ENCODE measurements around the gene OSBPL8. TPM values are rescaled to one million over a fixed set of nuclear protein-coding genes. Genes with fewer than 3 reads are reported as not detected.
"Not testable (repeated sequence)": the region's sequence is repeated elsewhere in the genome, so short reads cannot be mapped to it uniquely, and the experiment has no call there.

OSBPL8 gene
- total RNA-seq, 1 donor from 2014 or later: 56.1 TPM

DNA sequence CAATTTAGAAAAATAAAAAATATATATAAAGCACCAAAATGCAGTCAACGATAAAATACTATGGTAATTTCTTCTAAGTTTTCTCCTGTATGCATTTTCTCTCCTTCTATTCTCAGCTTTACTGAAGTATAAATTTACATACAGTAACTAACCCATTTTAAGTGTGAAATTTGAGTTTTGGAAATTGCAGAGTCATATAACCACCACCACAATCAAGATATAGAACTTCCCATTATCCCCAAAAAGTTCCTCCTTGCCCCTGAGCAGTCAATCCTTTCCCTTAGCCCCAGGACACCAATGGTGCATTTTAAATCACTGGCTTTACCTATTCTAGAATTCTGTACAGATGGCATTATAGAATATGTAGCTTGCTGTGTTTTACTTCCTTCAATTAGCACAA lies 180.3 kb downstream of the OSBPL8 start:
- Mint-ChIP-seq H3K4me3 (no peak overlapping the region), H3K27ac (no peak overlapping the region), H3K36me3 (peaks cover 22% of the 10 kb centered on the region), H3K4me1 (ENCODE audit: unreplicated experiment) (no peaks in the 10 kb centered on the region), H3K9me3 (no peaks in the 10 kb centered on the region), H3K27me3 (no peaks in the 10 kb centered on the region)
- TF ChIP-seq, protein P1, sequence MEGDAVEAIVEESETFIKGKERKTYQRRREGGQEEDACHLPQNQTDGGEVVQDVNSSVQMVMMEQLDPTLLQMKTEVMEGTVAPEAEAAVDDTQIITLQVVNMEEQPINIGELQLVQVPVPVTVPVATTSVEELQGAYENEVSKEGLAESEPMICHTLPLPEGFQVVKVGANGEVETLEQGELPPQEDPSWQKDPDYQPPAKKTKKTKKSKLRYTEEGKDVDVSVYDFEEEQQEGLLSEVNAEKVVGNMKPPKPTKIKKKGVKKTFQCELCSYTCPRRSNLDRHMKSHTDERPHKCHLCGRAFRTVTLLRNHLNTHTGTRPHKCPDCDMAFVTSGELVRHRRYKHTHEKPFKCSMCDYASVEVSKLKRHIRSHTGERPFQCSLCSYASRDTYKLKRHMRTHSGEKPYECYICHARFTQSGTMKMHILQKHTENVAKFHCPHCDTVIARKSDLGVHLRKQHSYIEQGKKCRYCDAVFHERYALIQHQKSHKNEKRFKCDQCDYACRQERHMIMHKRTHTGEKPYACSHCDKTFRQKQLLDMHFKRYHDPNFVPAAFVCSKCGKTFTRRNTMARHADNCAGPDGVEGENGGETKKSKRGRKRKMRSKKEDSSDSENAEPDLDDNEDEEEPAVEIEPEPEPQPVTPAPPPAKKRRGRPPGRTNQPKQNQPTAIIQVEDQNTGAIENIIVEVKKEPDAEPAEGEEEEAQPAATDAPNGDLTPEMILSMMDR (conservative IDR thresholded peaks at IDR 0.05): no peak
- no peak for DNase-seq (ENCODE audit: extremely low spot score, unreplicated experiment)

GRCh38 chr12:76376876-76377275 lies 182.7 kb downstream of the OSBPL8 start:
- not testable (repeated sequence) for H3K27ac Mint-ChIP-seq; H3K4me3 Mint-ChIP-seq; H3K27me3 Mint-ChIP-seq; H3K4me1 Mint-ChIP-seq (ENCODE audit: unreplicated experiment); DNase-seq (ENCODE audit: extremely low spot score, unreplicated experiment); H3K9me3 Mint-ChIP-seq
- peaks cover 21% of the 10 kb centered on the region for H3K36me3 Mint-ChIP-seq

- no peak overlapping the region for H3K4me3 Mint-ChIP-seq
- TF ChIP-seq, protein P1 (conservative IDR thresholded peaks at IDR 0.05): no peak
- no peak for DNase-seq (ENCODE audit: extremely low spot score, unreplicated experiment)
- no peaks in the 10 kb centered on the region for H3K27me3 Mint-ChIP-seq
- no peak overlapping the region for H3K27ac Mint-ChIP-seq
- H3K4me1 Mint-ChIP-seq (ENCODE audit: unreplicated experiment): no peaks in the 10 kb centered on the region
- peaks cover 21% of the 10 kb centered on the region for H3K36me3 Mint-ChIP-seq
- no peaks in the 10 kb centered on the region for H3K9me3 Mint-ChIP-seq
Measured at GRCh38 chr12:76375939-76376338, 183.6 kb downstream of the OSBPL8 start.

- Mint-ChIP-seq H3K27me3 (no peaks in the 10 kb centered on the region), H3K9me3 (no peaks in the 10 kb centered on the region), H3K36me3 (peaks cover 21% of the 10 kb centered on the region), H3K27ac (no peak overlapping the region), H3K4me3 (no peak overlapping the region), H3K4me1 (ENCODE audit: unreplicated experiment) (no peaks in the 10 kb centered on the region)
- TF ChIP-seq, protein P1 (conservative IDR thresholded peaks at IDR 0.05): no peak
- DNase-seq (ENCODE audit: extremely low spot score, unreplicated experiment): no peak
Measured at GRCh38 chr12:76375470-76375869, 184.1 kb downstream of the OSBPL8 start.

GRCh38 chr12:76374386-76375020 lies 185.1 kb downstream of the OSBPL8 start:
- no peak overlapping the region for H3K27ac Mint-ChIP-seq
- H3K36me3 Mint-ChIP-seq: peaks cover 22% of the 10 kb centered on the region
- TF ChIP-seq, protein P1 (conservative IDR thresholded peaks at IDR 0.05): no peak
- H3K4me1 Mint-ChIP-seq (ENCODE audit: unreplicated experiment): no peaks in the 10 kb centered on the region
- H3K9me3 Mint-ChIP-seq: no peaks in the 10 kb centered on the region
- H3K4me3 Mint-ChIP-seq: no peak overlapping the region
- DNase-seq (ENCODE audit: extremely low spot score, unreplicated experiment): no peak
- no peaks in the 10 kb centered on the region for H3K27me3 Mint-ChIP-seq

GRCh38 chr12:76368230-76368629 lies 191.3 kb downstream of the OSBPL8 start:
- TF ChIP-seq, protein P1 (conservative IDR thresholded peaks at IDR 0.05): no peak
- Mint-ChIP-seq H3K27ac (no peak overlapping the region), H3K4me1 (ENCODE audit: unreplicated experiment) (no peaks in the 10 kb centered on the region), H3K36me3 (peaks cover 59% of the 10 kb centered on the region), H3K27me3 (no peaks in the 10 kb centered on the region), H3K9me3 (no peaks in the 10 kb centered on the region), H3K4me3 (no peak overlapping the region)
- DNase-seq (ENCODE audit: extremely low spot score, unreplicated experiment): no peak

All from type B pancreatic cell (in vitro differentiated cells).